ENCODE measurements around the gene ITM2C.

DNA sequence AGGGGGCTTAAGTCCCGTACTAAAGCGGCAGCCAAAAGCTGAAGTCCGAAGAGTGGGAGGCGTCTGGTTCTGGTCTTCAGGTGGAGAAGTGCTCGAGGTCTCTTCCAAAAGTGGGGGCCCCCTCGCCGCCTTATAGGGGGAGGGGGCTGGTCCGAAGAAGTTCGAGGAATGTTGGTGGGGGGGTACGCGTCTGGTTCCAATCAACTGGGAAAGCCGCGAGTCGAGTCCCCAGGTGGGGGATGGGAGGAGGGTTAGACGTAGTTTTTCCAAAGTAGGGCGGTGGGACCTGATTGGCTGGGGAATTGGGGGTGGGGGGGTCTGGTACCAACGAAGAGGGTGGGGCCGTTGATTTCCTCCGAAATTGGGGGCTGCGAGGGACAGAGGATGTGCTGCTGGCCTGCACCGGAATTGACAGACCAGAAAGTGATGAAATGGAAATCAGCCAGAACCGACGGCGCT lies 594 bp downstream of the ITM2C start:
- TF ChIP-seq, protein P1, sequence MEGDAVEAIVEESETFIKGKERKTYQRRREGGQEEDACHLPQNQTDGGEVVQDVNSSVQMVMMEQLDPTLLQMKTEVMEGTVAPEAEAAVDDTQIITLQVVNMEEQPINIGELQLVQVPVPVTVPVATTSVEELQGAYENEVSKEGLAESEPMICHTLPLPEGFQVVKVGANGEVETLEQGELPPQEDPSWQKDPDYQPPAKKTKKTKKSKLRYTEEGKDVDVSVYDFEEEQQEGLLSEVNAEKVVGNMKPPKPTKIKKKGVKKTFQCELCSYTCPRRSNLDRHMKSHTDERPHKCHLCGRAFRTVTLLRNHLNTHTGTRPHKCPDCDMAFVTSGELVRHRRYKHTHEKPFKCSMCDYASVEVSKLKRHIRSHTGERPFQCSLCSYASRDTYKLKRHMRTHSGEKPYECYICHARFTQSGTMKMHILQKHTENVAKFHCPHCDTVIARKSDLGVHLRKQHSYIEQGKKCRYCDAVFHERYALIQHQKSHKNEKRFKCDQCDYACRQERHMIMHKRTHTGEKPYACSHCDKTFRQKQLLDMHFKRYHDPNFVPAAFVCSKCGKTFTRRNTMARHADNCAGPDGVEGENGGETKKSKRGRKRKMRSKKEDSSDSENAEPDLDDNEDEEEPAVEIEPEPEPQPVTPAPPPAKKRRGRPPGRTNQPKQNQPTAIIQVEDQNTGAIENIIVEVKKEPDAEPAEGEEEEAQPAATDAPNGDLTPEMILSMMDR (IDR thresholded peaks at IDR 0.05; ENCODE audit: low read depth, low read length, poor library complexity, severe bottlenecking), result no peak
- 0 out of 2 replicates have a peak, but pooled peaks have one; percentile 42 for TF ChIP-seq EZH2phosphoT487 (IDR thresholded peaks at IDR 0.05; ENCODE audit: borderline replicate concordance, low read length)
